ENCODE data around the gene PCSK6. TPM values are rescaled to one million over a fixed set of nuclear protein-coding genes. Genes with fewer than 3 reads are reported as not detected.
"Not testable (repeated sequence)": the region's sequence is repeated elsewhere in the genome, so short reads cannot be mapped to it uniquely, and the experiment has no call there.

PCSK6 gene
- total RNA-seq, 2 donors from 2014 or later = 0.61 to 2.1 TPM

GRCh38 chr15:101368086-101368780 is 121.3 kb downstream of the PCSK6 start:
- Mint-ChIP-seq H3K36me3 (no peaks in the 10 kb centered on the region), H3K27ac (no peak overlapping the region), H3K9me3 (no peaks in the 10 kb centered on the region)
- ATAC-seq (no peak), DNase-seq (ENCODE audit: low spot score in 2 of 2) (no peak)

- ATAC-seq (no peak), DNase-seq (ENCODE audit: low spot score in 2 of 2) (no peak)
- no peaks in the 10 kb centered on the region for H3K36me3 Mint-ChIP-seq
- H3K27ac Mint-ChIP-seq = no peak overlapping the region
- H3K9me3 Mint-ChIP-seq = no peaks in the 10 kb centered on the region
These were observed 122.7 kb downstream of the PCSK6 start for GRCh38 chr15:101366853-101367252.

DNA sequence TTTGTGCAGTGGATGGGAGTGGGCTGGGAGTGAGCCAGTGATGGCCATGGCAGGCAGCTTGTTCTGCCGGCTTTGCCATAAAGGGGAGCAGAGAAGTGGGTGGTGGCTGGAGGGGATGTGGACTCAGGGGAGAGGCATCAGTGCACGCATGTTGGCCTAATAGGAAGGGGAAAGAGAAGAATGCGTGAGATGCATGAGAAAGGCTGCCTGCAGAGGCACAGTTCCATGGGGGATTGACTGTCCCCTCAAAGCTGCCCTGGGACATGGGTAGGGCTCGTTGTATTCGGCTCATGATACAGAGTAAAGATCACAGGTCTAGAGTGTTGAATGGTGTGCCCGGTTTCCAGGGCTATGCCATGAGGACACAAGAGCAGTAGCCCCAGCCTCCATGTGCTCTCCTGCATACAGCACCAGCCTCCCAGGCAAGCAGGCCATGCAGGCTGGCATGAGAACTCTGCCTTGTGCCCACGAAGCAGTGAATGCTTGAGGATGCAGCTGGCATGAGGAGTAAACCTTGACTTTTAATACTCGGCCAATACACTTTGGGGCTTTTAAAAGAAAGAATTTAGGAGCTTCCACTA is 126.4 kb downstream of the PCSK6 start:
- H3K36me3 Mint-ChIP-seq = no peaks in the 10 kb centered on the region
- H3K9me3 Mint-ChIP-seq = no peaks in the 10 kb centered on the region
- DNase-seq (ENCODE audit: low spot score in 2 of 2) (no peak), ATAC-seq (no peak)
- no peak overlapping the region for H3K27ac Mint-ChIP-seq

DNA sequence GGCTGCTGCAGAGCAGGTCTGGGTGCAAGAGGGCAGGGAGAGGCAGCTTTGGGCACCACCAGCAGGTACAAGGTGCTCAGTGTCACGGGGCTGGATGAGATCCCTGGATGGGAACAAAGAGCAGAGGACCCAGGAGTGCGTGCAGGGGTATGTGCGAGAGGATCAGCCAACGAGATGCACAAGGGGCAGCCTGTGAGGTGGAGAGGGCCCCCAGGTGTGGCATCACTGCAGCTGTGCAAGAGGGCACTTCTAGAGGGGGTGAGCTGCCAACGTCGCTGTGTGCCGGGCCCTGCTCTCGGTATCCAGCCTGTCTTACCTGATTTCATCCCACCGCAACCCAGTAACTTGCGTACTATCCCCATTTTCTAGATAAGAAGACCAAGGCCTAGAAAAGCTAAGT is 127.1 kb downstream of the PCSK6 start:
- no peak overlapping the region for H3K27ac Mint-ChIP-seq
- H3K36me3 Mint-ChIP-seq = no peaks in the 10 kb centered on the region
- no peak for DNase-seq (ENCODE audit: low spot score in 2 of 2)
- no peak for ATAC-seq
- H3K9me3 Mint-ChIP-seq = no peaks in the 10 kb centered on the region

GRCh38 chr15:101361418-101361817 is 128.1 kb downstream of the PCSK6 start:
- DNase-seq (ENCODE audit: low spot score in 2 of 2) = no peak
- no peak for ATAC-seq
- Mint-ChIP-seq H3K36me3 (no peaks in the 10 kb centered on the region), H3K9me3 (no peaks in the 10 kb centered on the region), H3K27ac (peak overlapping the region; percentile 51 to 53)

GRCh38 chr15:101359365-101359947 is 130.1 kb downstream of the PCSK6 start:
- DNase-seq (ENCODE audit: low spot score in 2 of 2) (no peak), ATAC-seq (no peak)
- H3K36me3 Mint-ChIP-seq = no peaks in the 10 kb centered on the region
- no peaks in the 10 kb centered on the region for H3K9me3 Mint-ChIP-seq
- H3K27ac Mint-ChIP-seq = no peak overlapping the region

DNA sequence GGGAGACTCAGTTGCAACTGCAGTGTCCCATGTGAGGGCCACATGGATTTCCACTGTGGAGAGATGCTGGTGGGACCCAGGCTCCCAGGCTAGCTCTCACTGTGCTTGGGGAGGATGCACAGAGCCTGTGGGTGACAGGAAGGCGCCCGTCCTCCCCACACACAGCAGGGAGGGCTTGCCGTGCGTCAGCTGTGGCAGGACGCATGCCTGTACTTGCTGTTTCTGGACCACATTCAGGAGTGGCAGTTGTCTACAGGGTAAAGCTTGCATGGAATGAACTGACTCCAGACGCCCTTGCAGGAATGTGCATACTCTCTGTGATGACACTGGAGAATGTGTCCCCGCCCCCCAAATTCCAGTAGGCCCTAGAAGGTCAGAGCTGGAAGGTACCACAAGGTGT is 130.6 kb downstream of the PCSK6 start:
- no peak for DNase-seq (ENCODE audit: low spot score in 2 of 2)
- ATAC-seq = no peak
- no peaks in the 10 kb centered on the region for H3K9me3 Mint-ChIP-seq
- H3K27ac Mint-ChIP-seq = no peak overlapping the region
- no peaks in the 10 kb centered on the region for H3K36me3 Mint-ChIP-seq

- Mint-ChIP-seq H3K36me3 (no peaks in the 10 kb centered on the region), H3K27ac (no peak overlapping the region), H3K9me3 (no peaks in the 10 kb centered on the region)
- ATAC-seq (no peak), DNase-seq (ENCODE audit: low spot score in 2 of 2) (no peak)
These were observed 131.6 kb downstream of the PCSK6 start for GRCh38 chr15:101357885-101358284.

DNA sequence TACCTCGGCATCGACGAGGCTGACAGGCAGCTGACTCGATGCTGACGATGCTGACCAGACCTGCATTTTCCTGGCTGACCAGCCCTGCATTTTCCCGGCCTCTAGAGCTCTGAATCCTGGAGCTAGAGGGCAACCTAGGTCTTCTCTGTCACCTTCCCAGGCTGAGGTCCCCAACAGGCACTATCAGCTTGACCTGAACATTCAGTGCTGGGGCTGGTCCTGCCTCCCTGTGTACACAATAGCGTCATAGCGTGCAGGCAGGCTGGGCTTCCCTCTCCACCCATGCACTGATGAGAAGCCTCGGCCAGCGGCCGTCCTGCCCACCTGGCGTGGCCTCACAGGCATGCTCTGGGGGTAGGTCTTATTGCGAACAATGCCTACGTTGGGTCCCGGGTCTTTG is 132.2 kb downstream of the PCSK6 start:
- DNase-seq (ENCODE audit: low spot score in 2 of 2) = no peak
- Mint-ChIP-seq H3K9me3 (no peaks in the 10 kb centered on the region), H3K36me3 (no peaks in the 10 kb centered on the region), H3K27ac (no peak overlapping the region)
- ATAC-seq = no peak

- ATAC-seq; H3K36me3 Mint-ChIP-seq; H3K9me3 Mint-ChIP-seq; DNase-seq (ENCODE audit: low spot score in 2 of 2): not testable (repeated sequence)
- H3K27ac Mint-ChIP-seq = peak overlapping the region in 1 of 2 donors; percentile 39
These were observed 132.9 kb downstream of the PCSK6 start for GRCh38 chr15:101356512-101357172.

GRCh38 chr15:101355678-101356464 is 133.6 kb downstream of the PCSK6 start:
- Mint-ChIP-seq H3K36me3 (no peaks in the 10 kb centered on the region), H3K9me3 (no peaks in the 10 kb centered on the region), H3K27ac (peak overlapping the region in 1 of 2 donors; percentile 36)
- DNase-seq (ENCODE audit: low spot score in 2 of 2) = no peak
- no peak for ATAC-seq

DNA sequence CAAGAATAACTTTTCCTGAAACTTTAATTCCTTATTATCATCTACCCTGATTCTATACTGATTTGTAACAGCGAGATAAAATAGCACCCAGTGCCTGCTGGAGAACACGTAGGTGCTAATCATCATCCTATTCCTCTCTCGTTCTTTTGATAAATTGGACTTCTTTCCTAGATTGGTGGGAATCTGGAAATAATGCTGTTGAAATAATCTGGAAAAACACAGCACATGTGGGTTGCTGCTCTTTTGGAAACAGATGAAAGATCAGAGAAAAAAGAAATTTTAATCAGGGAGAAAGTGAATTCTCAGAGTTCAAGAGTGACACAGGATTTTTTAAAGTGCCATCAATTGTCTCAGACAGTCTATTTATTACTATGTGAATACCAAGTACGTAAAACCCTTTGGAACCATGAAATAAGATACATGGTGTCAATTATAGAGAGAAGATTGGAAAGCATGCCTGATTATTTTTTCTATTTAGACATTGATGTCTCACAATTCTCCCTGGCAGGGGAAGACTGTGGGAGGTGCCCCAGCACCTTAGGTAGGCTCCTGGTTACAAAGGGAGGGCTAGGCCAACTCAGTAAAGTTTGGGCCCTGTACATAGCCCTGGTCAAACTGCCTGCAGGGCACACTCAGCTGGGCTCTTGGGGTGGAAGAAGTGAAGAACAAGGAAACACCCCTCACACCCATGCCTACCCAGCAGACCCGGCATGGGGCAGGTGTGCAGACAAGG is 134.4 kb downstream of the PCSK6 start:
- Mint-ChIP-seq H3K36me3 (no peaks in the 10 kb centered on the region), H3K9me3 (no peaks in the 10 kb centered on the region), H3K27ac (no peak overlapping the region)
- ATAC-seq = no peak
- no peak for DNase-seq (ENCODE audit: low spot score in 2 of 2)

DNA sequence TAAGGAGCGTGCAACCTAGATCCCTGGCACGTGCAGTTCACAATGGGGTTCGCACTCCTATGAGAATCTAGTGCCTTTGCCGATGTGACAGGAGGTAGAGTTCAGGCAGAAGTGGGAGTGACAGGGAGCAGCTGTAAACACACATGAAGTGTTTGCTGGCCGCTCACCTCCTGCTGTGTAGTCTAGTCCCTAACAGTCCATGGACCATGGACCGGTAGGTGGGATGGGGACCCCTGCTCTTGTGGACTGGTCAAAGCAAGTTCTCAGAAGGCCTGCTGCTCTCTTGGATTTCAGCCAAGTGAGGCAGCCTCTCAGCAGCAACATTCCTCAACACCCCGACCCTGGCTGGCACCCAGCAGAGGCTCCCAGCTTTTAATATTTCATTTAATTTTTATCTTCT is 136.3 kb downstream of the PCSK6 start:
- DNase-seq (ENCODE audit: low spot score in 2 of 2) = no peak
- ATAC-seq = no peak
- Mint-ChIP-seq H3K9me3 (no peaks in the 10 kb centered on the region), H3K36me3 (no peaks in the 10 kb centered on the region), H3K27ac (no peak overlapping the region)

- Mint-ChIP-seq H3K36me3 (no peaks in the 10 kb centered on the region), H3K9me3 (no peaks in the 10 kb centered on the region), H3K27ac (no peak overlapping the region)
- ATAC-seq (no peak), DNase-seq (ENCODE audit: low spot score in 2 of 2) (no peak)
These were observed 137.8 kb downstream of the PCSK6 start for GRCh38 chr15:101351736-101352135.

DNA sequence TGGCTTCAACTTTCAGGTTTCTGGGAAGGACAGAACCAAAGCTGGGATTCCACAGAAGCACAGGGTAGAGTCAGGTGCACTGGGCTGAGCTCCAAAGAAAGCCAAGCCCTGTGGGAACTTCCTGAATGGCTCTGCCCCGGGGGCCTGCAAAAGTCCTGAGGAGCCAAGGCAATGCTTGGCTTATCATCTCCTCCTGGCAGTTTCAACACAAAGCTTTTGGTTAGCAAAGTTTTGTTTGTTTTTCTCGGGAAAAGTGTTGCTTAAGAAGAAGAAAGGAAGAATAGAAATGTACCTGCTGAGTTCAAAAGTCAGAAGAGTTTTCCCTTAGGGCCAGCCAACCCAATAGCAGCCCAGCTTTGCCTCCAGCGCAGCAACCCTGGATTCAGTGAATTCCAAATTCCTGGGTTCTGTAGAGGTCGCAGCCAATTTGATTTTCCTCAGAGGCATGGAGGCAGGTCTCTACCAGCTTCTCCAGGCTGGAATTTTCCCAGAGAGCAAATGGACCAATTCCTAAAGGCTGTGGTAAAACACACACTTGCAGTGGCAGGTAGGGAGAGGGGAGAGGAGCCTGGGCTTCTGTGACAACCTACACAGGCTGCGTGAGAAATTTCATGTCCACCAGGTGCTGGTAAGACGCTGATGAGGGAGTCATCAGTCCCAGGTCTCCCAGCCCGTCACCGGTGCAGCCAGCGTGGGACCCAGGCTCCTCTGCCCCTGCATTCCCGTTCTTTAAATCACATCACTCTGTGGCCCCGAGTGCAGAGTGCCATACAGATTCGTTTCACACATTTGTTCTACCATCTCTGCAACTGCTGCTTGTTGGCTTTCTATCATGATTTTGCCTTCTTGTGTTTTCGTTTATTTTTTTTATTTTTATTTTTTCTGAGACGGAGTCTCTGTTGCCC is 140.2 kb downstream of the PCSK6 start:
- H3K36me3 Mint-ChIP-seq = no peaks in the 10 kb centered on the region
- no peak overlapping the region for H3K27ac Mint-ChIP-seq
- H3K9me3 Mint-ChIP-seq = no peaks in the 10 kb centered on the region
- ATAC-seq (no peak), DNase-seq (ENCODE audit: low spot score in 2 of 2) (no peak)
